Spleen (tissue), 3 donors: ENCODE measurements around the gene MGME1.

ENCODE experiments used
- POLR2A ChIP-seq, 3 donors: fragments of 450-650 bp; IDR thresholded peaks; one replicate each; pipeline ENCODE4 v1.5.1; 2017; ENCODE audit warnings: antibody characterized with exemption in 3 of 3, mild to moderate bottlenecking in 1 of 3
- POLR2AphosphoS5 ChIP-seq, 3 donors: sonication (generic); formaldehyde crosslinking; IDR thresholded peaks; one replicate each; pipeline ENCODE4 v1.5.1; 2017; ENCODE audit warnings: antibody characterized with exemption in 3 of 3

- TF ChIP-seq POLR2AphosphoS5 (IDR thresholded peaks at IDR 0.05), result no peak
- no peak for TF ChIP-seq POLR2A (IDR thresholded peaks at IDR 0.05)
Measured at GRCh38 chr20:17971300-17972013, 2.6 kb downstream of the MGME1 start.
